Activated naive CD8-positive, alpha-beta T cell (primary cell): ENCODE data around the gene GMDS.

Source experiments
- H3K27ac Mint-ChIP-seq: one replicate; pipeline ENCODE4 v1.8.0; 2021; ENCODE audit warnings: mixed read lengths
- H3K27me3 Mint-ChIP-seq: one replicate; pipeline ENCODE4 v1.8.0; 2021; ENCODE audit warnings: mixed read lengths
- H3K36me3 Mint-ChIP-seq: one replicate; pipeline ENCODE4 v1.8.0; 2021; ENCODE audit warnings: mixed read lengths
- H3K4me1 Mint-ChIP-seq: one replicate; pipeline ENCODE4 v1.8.0; 2021; ENCODE audit warnings: low read depth, mixed read lengths
- H3K4me3 Mint-ChIP-seq: one replicate; pipeline ENCODE4 v1.8.0; 2021; ENCODE audit warnings: mild to moderate bottlenecking, mixed read lengths
- H3K9me3 Mint-ChIP-seq: one replicate; pipeline ENCODE4 v1.8.0; 2021; ENCODE audit warnings: low read depth, mixed read lengths

The GMDS gene

GRCh38 chr6:2226775-2227174 is 18.6 kb downstream of the GMDS start:
- no peak overlapping the region for H3K27ac Mint-ChIP-seq
- H3K27me3 Mint-ChIP-seq: no peaks in the 10 kb centered on the region
- no peak overlapping the region for H3K4me3 Mint-ChIP-seq
- H3K4me1 Mint-ChIP-seq: peaks cover 40% of the 10 kb centered on the region
- H3K36me3 Mint-ChIP-seq: no peaks in the 10 kb centered on the region
- no peaks in the 10 kb centered on the region for H3K9me3 Mint-ChIP-seq

GRCh38 chr6:2225422-2226392 is 19.7 kb downstream of the GMDS start:
- Mint-ChIP-seq H3K27me3 (no peaks in the 10 kb centered on the region), H3K36me3 (no peaks in the 10 kb centered on the region), H3K4me1 (peaks cover 34% of the 10 kb centered on the region), H3K27ac (no peak overlapping the region), H3K4me3 (no peak overlapping the region), H3K9me3 (no peaks in the 10 kb centered on the region)

- Mint-ChIP-seq H3K4me1 (peaks cover 36% of the 10 kb centered on the region), H3K27ac (no peak overlapping the region), H3K4me3 (no peak overlapping the region), H3K27me3 (no peaks in the 10 kb centered on the region), H3K36me3 (no peaks in the 10 kb centered on the region), H3K9me3 (no peaks in the 10 kb centered on the region)
Observed at GRCh38 chr6:2224847-2225382, 20.5 kb downstream of the GMDS start.

GRCh38 chr6:2222275-2222842 is 23.0 kb downstream of the GMDS start:
- Mint-ChIP-seq H3K4me3 (peak overlapping the region; percentile 86), H3K9me3 (no peaks in the 10 kb centered on the region), H3K27ac (no peak overlapping the region), H3K27me3 (no peaks in the 10 kb centered on the region), H3K4me1 (peaks cover 40% of the 10 kb centered on the region), H3K36me3 (peaks cover 5% of the 10 kb centered on the region)

GRCh38 chr6:2221726-2222274 is 23.6 kb downstream of the GMDS start:
- Mint-ChIP-seq H3K27ac (peak overlapping the region; percentile 75), H3K9me3 (no peaks in the 10 kb centered on the region), H3K4me3 (peak overlapping the region; percentile 86), H3K36me3 (peaks cover 5% of the 10 kb centered on the region), H3K27me3 (no peaks in the 10 kb centered on the region), H3K4me1 (peaks cover 38% of the 10 kb centered on the region)

- Mint-ChIP-seq H3K4me3 (no peak overlapping the region), H3K36me3 (peaks cover 5% of the 10 kb centered on the region), H3K4me1 (peaks cover 37% of the 10 kb centered on the region), H3K9me3 (no peaks in the 10 kb centered on the region), H3K27ac (no peak overlapping the region), H3K27me3 (no peaks in the 10 kb centered on the region)
Observed at GRCh38 chr6:2220154-2220553, 25.3 kb downstream of the GMDS start.

- peaks cover 39% of the 10 kb centered on the region for H3K4me1 Mint-ChIP-seq
- no peak overlapping the region for H3K4me3 Mint-ChIP-seq
- peaks cover 5% of the 10 kb centered on the region for H3K36me3 Mint-ChIP-seq
- no peaks in the 10 kb centered on the region for H3K9me3 Mint-ChIP-seq
- H3K27ac Mint-ChIP-seq: no peak overlapping the region
- no peaks in the 10 kb centered on the region for H3K27me3 Mint-ChIP-seq
Observed at GRCh38 chr6:2218866-2219265, 26.5 kb downstream of the GMDS start.

- no peaks in the 10 kb centered on the region for H3K9me3 Mint-ChIP-seq
- no peaks in the 10 kb centered on the region for H3K27me3 Mint-ChIP-seq
- no peak overlapping the region for H3K4me3 Mint-ChIP-seq
- H3K4me1 Mint-ChIP-seq: peaks cover 23% of the 10 kb centered on the region
- peaks cover 5% of the 10 kb centered on the region for H3K36me3 Mint-ChIP-seq
- no peak overlapping the region for H3K27ac Mint-ChIP-seq
Observed at GRCh38 chr6:2216794-2217383, 28.5 kb downstream of the GMDS start.

- peaks cover 17% of the 10 kb centered on the region for H3K4me1 Mint-ChIP-seq
- no peaks in the 10 kb centered on the region for H3K9me3 Mint-ChIP-seq
- H3K27me3 Mint-ChIP-seq: no peaks in the 10 kb centered on the region
- H3K36me3 Mint-ChIP-seq: peaks cover 5% of the 10 kb centered on the region
- H3K27ac Mint-ChIP-seq: peak overlapping the region; percentile 41
- no peak overlapping the region for H3K4me3 Mint-ChIP-seq
Observed at GRCh38 chr6:2215342-2215741, 30.1 kb downstream of the GMDS start.

- H3K4me1 Mint-ChIP-seq: peaks cover 9% of the 10 kb centered on the region
Observed at GRCh38 chr6:2213086-2213485, 32.3 kb downstream of the GMDS start.

GRCh38 chr6:2209226-2209809 is 36.1 kb downstream of the GMDS start:
- Mint-ChIP-seq H3K4me1 (no peaks in the 10 kb centered on the region), H3K27ac (no peak overlapping the region), H3K27me3 (no peaks in the 10 kb centered on the region), H3K36me3 (peaks cover 3% of the 10 kb centered on the region), H3K4me3 (no peak overlapping the region), H3K9me3 (no peaks in the 10 kb centered on the region)

More at GRCh38 chr6:2213086-2213485, 32.3 kb downstream of the GMDS start:
- Mint-ChIP-seq H3K27me3 (no peaks in the 10 kb centered on the region), H3K9me3 (no peaks in the 10 kb centered on the region), H3K36me3 (peaks cover 1% of the 10 kb centered on the region), H3K4me3 (no peak overlapping the region), H3K27ac (no peak overlapping the region)

- Mint-ChIP-seq H3K9me3 (no peaks in the 10 kb centered on the region), H3K4me3 (no peak overlapping the region), H3K27me3 (no peaks in the 10 kb centered on the region), H3K27ac (no peak overlapping the region), H3K4me1 (no peaks in the 10 kb centered on the region), H3K36me3 (peaks cover 3% of the 10 kb centered on the region)
Observed at GRCh38 chr6:2208468-2208867, 36.9 kb downstream of the GMDS start.

GRCh38 chr6:2205396-2205795 is 40.0 kb downstream of the GMDS start:
- H3K27me3 Mint-ChIP-seq: no peaks in the 10 kb centered on the region
- H3K4me3 Mint-ChIP-seq: no peak overlapping the region
- no peak overlapping the region for H3K27ac Mint-ChIP-seq
- H3K4me1 Mint-ChIP-seq: no peaks in the 10 kb centered on the region
- H3K36me3 Mint-ChIP-seq: peaks cover 3% of the 10 kb centered on the region
- no peaks in the 10 kb centered on the region for H3K9me3 Mint-ChIP-seq

- no peak overlapping the region for H3K4me3 Mint-ChIP-seq
- no peaks in the 10 kb centered on the region for H3K9me3 Mint-ChIP-seq
- peaks cover 3% of the 10 kb centered on the region for H3K36me3 Mint-ChIP-seq
- no peak overlapping the region for H3K27ac Mint-ChIP-seq
- H3K4me1 Mint-ChIP-seq: no peaks in the 10 kb centered on the region
- H3K27me3 Mint-ChIP-seq: no peaks in the 10 kb centered on the region
Observed at GRCh38 chr6:2204272-2204671, 41.1 kb downstream of the GMDS start.
